ENCODE results near the gene DOK7. TPM values are rescaled to one million over a fixed set of nuclear protein-coding genes. Genes with fewer than 3 reads are reported as not detected.
A peak's percentile ranks its signal among the peaks of the same experiment; 100 is the strongest.

The DOK7 gene
- total RNA-seq = 10 to 100 TPM; 30.3 to 60.0 (median 37.2) TPM
- 10 to 100 TPM; 61.5 to 89.7 TPM for polyA plus RNA-seq
- long read RNA-seq, donor 1, transcript DOK7-203 (7 exons, 2,551 nt) = minor isoform, 10 of 116 reads
- long read RNA-seq, donor 1, transcript DOK7-201 (7 exons, 2,562 nt) = major isoform, 51 of 116 reads
- long read RNA-seq, donor 1, transcript DOK7-205 (3 exons, 557 nt) = minor isoform, 5 of 116 reads
- long read RNA-seq, donor 1, partial matches to known transcripts = 31 of 116 reads
- long read RNA-seq, donor 1, other reads (novel, unspliced or antisense) = 19 of 116 reads
- long read RNA-seq, donor 2, transcript DOK7-201 (7 exons, 2,562 nt) = major isoform, 43 of 123 reads
- long read RNA-seq, donor 2, transcript DOK7-203 (7 exons, 2,551 nt) = minor isoform, 14 of 123 reads
- long read RNA-seq, donor 2, partial matches to known transcripts = 34 of 123 reads
- long read RNA-seq, donor 2, other reads (novel, unspliced or antisense) = 29 of 123 reads
- long read RNA-seq, donor 3, transcript DOK7-203 (7 exons, 2,551 nt) = minor isoform, 6 of 94 reads
- long read RNA-seq, donor 3, transcript DOK7-201 (7 exons, 2,562 nt) = major isoform, 55 of 94 reads
- long read RNA-seq, donor 3, partial matches to known transcripts = 13 of 94 reads
- long read RNA-seq, donor 3, other reads (novel, unspliced or antisense) = 15 of 94 reads

DNA sequence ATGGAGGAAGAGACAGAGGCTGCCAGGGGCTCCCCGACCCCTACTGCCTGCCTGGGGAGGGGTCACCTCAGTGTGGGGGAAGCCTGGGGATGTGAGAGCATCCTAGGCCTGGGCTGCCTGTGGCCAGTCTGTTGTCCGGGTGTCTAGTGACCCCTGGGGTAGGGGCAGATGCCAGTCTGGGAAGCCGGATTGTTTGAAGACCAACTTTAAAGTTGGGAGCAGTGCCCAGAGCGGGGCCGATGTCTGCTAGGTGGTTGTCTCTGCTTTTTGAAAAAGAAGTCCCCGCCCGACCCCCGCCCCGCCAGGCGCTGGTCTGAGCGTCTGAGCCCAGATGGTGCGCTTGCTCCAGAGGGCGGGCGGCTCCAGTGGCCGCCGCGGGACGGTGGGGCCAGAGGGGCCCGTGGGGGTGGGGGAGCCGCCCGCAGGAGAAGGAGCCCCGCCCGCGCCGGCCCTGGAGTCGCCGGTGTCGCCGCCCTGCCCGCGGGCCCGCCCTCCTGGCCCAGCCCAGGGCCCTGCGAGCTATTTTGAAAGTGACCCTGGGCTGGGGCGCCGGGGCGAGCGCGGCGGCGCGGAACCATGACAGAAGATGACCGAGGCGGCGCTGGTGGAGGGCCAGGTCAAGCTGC is at the start of gene DOK7:
DOK7 (plus strand) TSS at position 517 of the 626 bp plus-strand sequence; CDS start at position 587, 70 bp downstream.
- 4% methylated on average over 40 to 44 of the region's 44 CpGs for WGBS, 2 donors
- intact Hi-C loops (cut with DNase I) = no loop called here

GRCh38 chr4:3413675-3414420 is 49.3 kb upstream of the DOK7 start:
- Histone ChIP-seq H3K27me3 (no peaks in the 10 kb centered on the region), H3K4me3 (no peak overlapping the region), H3K27ac (no peak overlapping the region), H3K9me3 (no peaks in the 10 kb centered on the region), H3K4me1 (peaks cover 0 to 4% (median 0%) of the 10 kb centered on the region in 9 donors), H3K36me3 (peaks cover 0 to 37% (median 5%) of the 10 kb centered on the region in 9 donors)
- TF ChIP-seq, protein P1, sequence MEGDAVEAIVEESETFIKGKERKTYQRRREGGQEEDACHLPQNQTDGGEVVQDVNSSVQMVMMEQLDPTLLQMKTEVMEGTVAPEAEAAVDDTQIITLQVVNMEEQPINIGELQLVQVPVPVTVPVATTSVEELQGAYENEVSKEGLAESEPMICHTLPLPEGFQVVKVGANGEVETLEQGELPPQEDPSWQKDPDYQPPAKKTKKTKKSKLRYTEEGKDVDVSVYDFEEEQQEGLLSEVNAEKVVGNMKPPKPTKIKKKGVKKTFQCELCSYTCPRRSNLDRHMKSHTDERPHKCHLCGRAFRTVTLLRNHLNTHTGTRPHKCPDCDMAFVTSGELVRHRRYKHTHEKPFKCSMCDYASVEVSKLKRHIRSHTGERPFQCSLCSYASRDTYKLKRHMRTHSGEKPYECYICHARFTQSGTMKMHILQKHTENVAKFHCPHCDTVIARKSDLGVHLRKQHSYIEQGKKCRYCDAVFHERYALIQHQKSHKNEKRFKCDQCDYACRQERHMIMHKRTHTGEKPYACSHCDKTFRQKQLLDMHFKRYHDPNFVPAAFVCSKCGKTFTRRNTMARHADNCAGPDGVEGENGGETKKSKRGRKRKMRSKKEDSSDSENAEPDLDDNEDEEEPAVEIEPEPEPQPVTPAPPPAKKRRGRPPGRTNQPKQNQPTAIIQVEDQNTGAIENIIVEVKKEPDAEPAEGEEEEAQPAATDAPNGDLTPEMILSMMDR (IDR thresholded peaks at IDR 0.05) = no peak
- intact Hi-C loops (cut with DNase I) = no loop called here
- DNase-seq (peak in 1 of 2 donors; percentile 10), ATAC-seq (peak in 1 of 8 donors; percentile 10)
- WGBS, 2 donors = 89 to 95% methylated on average over 30 to 32 of the region's 32 CpGs

More for the DNA sequence above, at the start of gene DOK7:
- peak within 1 kb of the TSS; percentile 74 to 98 (median 91) for H3K27ac ChIP-seq
- H3K9me3 ChIP-seq = no peaks in the 10 kb centered on the region
- DNase-seq (peak; percentile 59 to 69), ATAC-seq (peak; percentile 36 to 67 (median 46))
- H3K36me3 ChIP-seq = no peaks in the 10 kb centered on the region
- TF ChIP-seq, protein P1 (IDR thresholded peaks at IDR 0.05) = no peak
- H3K4me3 ChIP-seq = peak within 1 kb of the TSS; percentile 49 to 75 (median 61)
- peaks cover 0 to 49% (median 30%) of the 10 kb centered on the region in 7 donors for H3K27me3 ChIP-seq
- peaks cover 5 to 60% (median 16%) of the 10 kb centered on the region in 9 donors for H3K4me1 ChIP-seq

DNA sequence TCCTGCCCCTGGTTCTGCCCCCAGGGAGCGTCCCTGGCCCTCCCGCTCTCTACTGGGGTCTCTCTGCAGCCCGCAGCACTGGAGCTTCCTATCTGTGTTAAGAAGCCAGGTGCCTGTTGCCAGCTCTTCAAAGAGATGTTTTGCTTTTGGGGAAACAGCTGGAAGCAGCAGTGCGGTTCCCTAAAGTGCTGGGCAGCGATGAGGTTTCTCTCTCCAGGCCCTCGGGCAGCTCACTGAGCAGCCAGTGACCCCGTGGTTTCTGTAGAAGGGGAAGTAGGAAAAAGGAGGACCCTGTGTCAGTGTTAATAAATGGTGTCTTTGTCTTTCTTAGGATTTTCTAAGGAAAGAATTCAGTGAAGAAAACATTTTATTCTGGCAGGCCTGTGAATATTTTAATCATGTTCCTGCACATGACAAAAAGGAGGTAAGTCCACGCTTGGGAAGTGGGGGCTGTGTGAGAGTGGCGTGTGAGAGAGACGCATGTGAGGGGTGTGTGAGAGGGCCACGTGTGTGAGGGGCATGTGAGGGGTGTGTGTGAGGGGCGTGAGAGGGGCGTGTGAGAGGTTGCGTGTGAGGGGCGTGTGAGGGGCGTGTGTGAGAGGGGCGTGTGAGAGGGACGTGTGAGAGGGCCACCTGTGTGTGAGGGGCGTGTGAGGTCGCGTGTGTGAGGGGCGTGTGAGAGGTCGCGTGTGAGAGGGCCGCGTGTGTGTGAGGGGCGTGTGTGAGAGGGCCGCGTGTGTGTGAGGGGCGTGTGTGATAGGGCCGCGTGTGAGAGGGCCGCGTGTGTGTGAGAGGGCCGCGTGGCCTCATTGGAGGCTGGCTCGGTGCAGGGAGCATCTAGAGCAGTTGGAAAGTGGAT is 48.5 kb upstream of the DOK7 start:
- DNase-seq (no peak), ATAC-seq (peak in 1 of 8 donors; percentile 37)
- Histone ChIP-seq H3K4me3 (no peak overlapping the region), H3K36me3 (peaks cover 0 to 44% (median 5%) of the 10 kb centered on the region in 9 donors), H3K27me3 (no peaks in the 10 kb centered on the region), H3K9me3 (no peaks in the 10 kb centered on the region), H3K4me1 (peaks cover 0 to 4% (median 0%) of the 10 kb centered on the region in 9 donors), H3K27ac (no peak overlapping the region)
- WGBS, 2 donors = 90 to 93% methylated on average over 37 of the region's 37 CpGs
- TF ChIP-seq, protein P1 (IDR thresholded peaks at IDR 0.05) = no peak
- intact Hi-C loops (cut with DNase I) = no loop called here

All from heart right ventricle (tissue), 16 donors.